IMR-90 (cell line): Measurements from ENCODE around the gene CMTM8. TPM values are rescaled to one million over a fixed set of nuclear protein-coding genes. Genes with fewer than 3 reads are reported as not detected.

Source experiments
- ATAC-seq: fragments of 200-7000 bp; cut with Tn5 transposase; 2 replicates; pipeline ENCODE4 v1.9.1; 2020; ENCODE audit warnings: low read depth, mild to moderate bottlenecking, moderate library complexity
- BruUV-seq: library from RNA; stranded (reverse); fragments of 400-500 nt; replicated peaks from 2 replicates; lab custom pipeline; 2021; lab: Mats Ljungman, UMichigan
- CTCF ChIA-PET: fragments of 300-600 bp; formaldehyde crosslinking; extraction: SDS; loops from one replicate; lab custom pipeline; 2021; ENCODE audit warnings: antibody characterized with exemption; lab: Yijun Ruan, JAX
- POLR2A ChIA-PET: fragments of 300-600 bp; sonication (Branson Sonifier 250); formaldehyde crosslinking; loops from one replicate; lab custom pipeline; 2022; ENCODE audit warnings: antibody characterized with exemption; ENCODE audit not compliant: unreplicated experiment; lab: Charles Lee
- DNase-seq: peaks from one replicate; pipeline ENCODE4 v3.0.0; 2013
- H2AFZ ChIP-seq: replicated peaks from 2 replicates; pipeline ENCODE3; 2013; ENCODE audit warnings: low read length, mild to moderate bottlenecking; ENCODE audit not compliant: poor library complexity
- H2AK5ac ChIP-seq: 2 replicates; pipeline ENCODE4 v1.6.1; 2013; ENCODE audit warnings: low read depth, low read length, inconsistent platforms
- H2AK9ac ChIP-seq: replicated peaks from 2 replicates; pipeline ENCODE3; 2013; ENCODE audit warnings: mild to moderate bottlenecking, low read depth, low read length, moderate library complexity; ENCODE audit not compliant: poor library complexity
- H2BK120ac ChIP-seq: 2 replicates; pipeline ENCODE4 v1.6.1; 2013; ENCODE audit warnings: low read depth, low read length, inconsistent platforms
- H2BK15ac ChIP-seq: 3 replicates; pipeline ENCODE4 v1.6.1; 2013; ENCODE audit warnings: low read depth, low read length, inconsistent platforms
- H2BK20ac ChIP-seq: 2 replicates; pipeline ENCODE4 v1.6.1; 2013; ENCODE audit warnings: low read depth, mild to moderate bottlenecking, inconsistent platforms, low read length, moderate library complexity
- H2BK5ac ChIP-seq: 2 replicates; pipeline ENCODE4 v1.6.1; 2013; ENCODE audit warnings: mild to moderate bottlenecking, low read depth, low read length, inconsistent platforms; ENCODE audit not compliant: poor library complexity, severe bottlenecking
- H3K14ac ChIP-seq: replicated peaks from 2 replicates; pipeline ENCODE4 v1.6.1; 2013; ENCODE audit warnings: low read depth, low read length, inconsistent platforms
- H3K18ac ChIP-seq: 2 replicates; pipeline ENCODE4 v1.6.1; 2013; ENCODE audit warnings: low read depth, low read length, control low read depth
- H3K23ac ChIP-seq: 2 replicates; pipeline ENCODE4 v1.6.1; 2013; ENCODE audit warnings: low read depth, low read length, inconsistent platforms
- H3K27ac ChIP-seq: 2 replicates; pipeline ENCODE4 v1.5.1; 2013; ENCODE audit warnings: mild to moderate bottlenecking, control low read depth, low read length; ENCODE audit not compliant: insufficient read depth
- H3K27me3 ChIP-seq: 2 replicates; pipeline ENCODE4 v1.6.1; 2013; ENCODE audit warnings: low read length; ENCODE audit not compliant: control insufficient read depth, insufficient read depth
- H3K36me3 ChIP-seq: 2 replicates; pipeline ENCODE4 v1.6.1; 2013; ENCODE audit warnings: low read length, mixed read lengths; ENCODE audit not compliant: control insufficient read depth, insufficient read depth
- H3K4ac ChIP-seq: 2 replicates; pipeline ENCODE4 v1.6.1; 2013; ENCODE audit warnings: low read depth, low read length, inconsistent platforms
- H3K4me1 ChIP-seq: 2 replicates; pipeline ENCODE4 v1.6.1; 2013; ENCODE audit warnings: low read length, mixed read lengths; ENCODE audit not compliant: control insufficient read depth, insufficient read depth
- H3K4me2 ChIP-seq: 2 replicates; pipeline ENCODE4 v1.6.1; 2013; ENCODE audit warnings: low read depth, mild to moderate bottlenecking, control low read depth, low read length, moderate library complexity
- H3K4me3 ChIP-seq: 2 replicates; pipeline ENCODE4 v1.5.1; 2013; ENCODE audit warnings: low read depth, mild to moderate bottlenecking, control low read depth, low read length, moderate library complexity; ENCODE audit not compliant: insufficient read depth
- H3K56ac ChIP-seq: 2 replicates; pipeline ENCODE4 v1.6.1; 2013; ENCODE audit warnings: low read length, inconsistent platforms; ENCODE audit not compliant: insufficient read depth; ENCODE audit errors: extremely low read depth
- H3K79me1 ChIP-seq, 2 experiments: 2 replicates each; pipeline ENCODE4 v1.6.1; 2013; ENCODE audit warnings: low read length in 2 of 2, inconsistent platforms in 1 of 2, low read depth in 1 of 2
- H3K9ac ChIP-seq: 2 replicates; pipeline ENCODE4 v1.6.1; 2013; ENCODE audit warnings: low read depth, low read length, control low read depth
- H3K9me1 ChIP-seq: 2 replicates; pipeline ENCODE4 v1.6.1; 2013; ENCODE audit warnings: low read length, inconsistent platforms; ENCODE audit not compliant: insufficient read depth
- H3K9me3 ChIP-seq: 2 replicates; pipeline ENCODE4 v1.6.1; 2013; ENCODE audit warnings: low read length; ENCODE audit not compliant: control insufficient read depth, insufficient read depth
- H4K20me1 ChIP-seq: 2 replicates; pipeline ENCODE4 v1.6.1; 2013; ENCODE audit warnings: low read length, inconsistent platforms; ENCODE audit not compliant: insufficient read depth
- H4K5ac ChIP-seq: 2 replicates; pipeline ENCODE4 v1.6.1; 2013; ENCODE audit warnings: mild to moderate bottlenecking, low read depth, low read length, control low read depth
- H4K8ac ChIP-seq, 2 experiments: 2 replicates each; pipeline ENCODE4 v1.6.1; 2013; ENCODE audit warnings: low read depth in 2 of 2, low read length in 2 of 2, control low read depth in 1 of 2, inconsistent platforms in 1 of 2
- H4K91ac ChIP-seq: 2 replicates; pipeline ENCODE4 v1.6.1; 2013; ENCODE audit warnings: low read depth, low read length, inconsistent platforms; ENCODE audit not compliant: insufficient read depth
- BHLHE40 ChIP-seq: fragments of 150-350 bp; IDR thresholded peaks from 2 replicates; pipeline ENCODE4 v1.6.1; 2016; ENCODE audit warnings: mild to moderate bottlenecking, low read depth, low read length
- FOS ChIP-seq: fragments of 150-350 bp; IDR thresholded peaks from 2 replicates; pipeline ENCODE4 v1.6.1; 2016; ENCODE audit warnings: low read depth, low read length
- MAFK ChIP-seq: IDR thresholded peaks from 2 replicates; pipeline ENCODE4 v1.6.1; 2012; ENCODE audit warnings: low read depth, low read length, improper control_type of control experiment
- MXI1 ChIP-seq: IDR thresholded peaks from 2 replicates; pipeline ENCODE4 v1.6.1; 2012; ENCODE audit warnings: low read depth, mild to moderate bottlenecking, low read length, moderate library complexity, borderline replicate concordance
- NFE2L2 ChIP-seq: fragments of 150-350 bp; IDR thresholded peaks from 2 replicates; pipeline ENCODE4 v1.6.1; 2016; ENCODE audit warnings: low read depth, mild to moderate bottlenecking, low read length
- POLR2A ChIP-seq: IDR thresholded peaks from 2 replicates; pipeline ENCODE4 v1.6.1; 2012; ENCODE audit warnings: mild to moderate bottlenecking, low read depth, low read length
- RAD21 ChIP-seq: IDR thresholded peaks from 2 replicates; pipeline ENCODE4 v1.6.1; 2012; ENCODE audit warnings: low read length, improper control_type of control experiment
- RFX5 ChIP-seq: IDR thresholded peaks from 2 replicates; pipeline ENCODE4 v1.8.0; 2012; ENCODE audit warnings: low read depth, mild to moderate bottlenecking, low read length, moderate library complexity
- SMC3 ChIP-seq: fragments of 150-350 bp; IDR thresholded peaks from 2 replicates; pipeline ENCODE4 v1.6.1; 2016; ENCODE audit warnings: low read depth, mild to moderate bottlenecking, antibody characterized with exemption, low read length, moderate library complexity
- WGBS, 2 experiments: methylation state at CpG; one replicate each; pipeline versions ENCODE4 v1.1.5 to v1.1.7; 2013; ENCODE audit warnings: missing lambda C conversion rate in 2 of 2; ENCODE audit not compliant: insufficient read length in 1 of 2; ENCODE audit errors: extremely low coverage in 2 of 2; 5-methylcytosine and 5-hydroxymethylcytosine counted together
- dilution Hi-C: fragments of 300-500 bp; cut with HindIII; formaldehyde crosslinking; loops from one replicate; pipeline ENCODE4 v1.14.3; 2018; ENCODE audit warnings: low sequenced_read_pairs; ENCODE audit not compliant: unreplicated experiment
- in situ Hi-C: fragments of 300-500 bp; cut with MboI; formaldehyde crosslinking; loops from 3 replicates; pipeline ENCODE4 v1.14.3; 2019; ENCODE audit warnings: low sequenced_read_pairs, inconsistent platforms, mixed read lengths
- intact Hi-C: fragments of 100-400 bp; cut with micrococcal nuclease; formaldehyde crosslinking; loops from 2 replicates; pipeline ENCODE4 v1.10.0; 2022
- polyA plus RNA-seq, 3 experiments: library from polyadenylated mRNA; depleted of rRNA; stranded (reverse); fragments of >200 nt; gene quantifications; 2 replicates each; pipeline ENCODE4 v1.2.3, GENCODE V29; 2012; ENCODE audit warnings: low replicate concordance in 1 of 3
- total RNA-seq: library from RNA; depleted of rRNA; stranded (reverse); fragments of >200 nt; gene quantifications from 2 replicates; pipeline ENCODE4 v1.2.3, GENCODE V29; 2012
- TF ChIP-seq, protein P1 (sequence below): fragments of 150-350 bp; IDR thresholded peaks from 2 replicates; pipeline ENCODE4 v1.6.1; 2017; ENCODE audit warnings: mild to moderate bottlenecking, antibody characterized with exemption, low read length, low read depth
- TF ChIP-seq, protein P2 (sequence below): fragments of 150-350 bp; IDR thresholded peaks from 2 replicates; pipeline ENCODE4 v1.6.1; 2016; ENCODE audit warnings: low read depth, mild to moderate bottlenecking, low read length, moderate library complexity, borderline replicate concordance

Gene CMTM8
- total and polyA plus RNA-seq, 2 of the 4 experiments (the other 2 are of a cell fraction) = 0.15 TPM; not detected in 1

DNA sequence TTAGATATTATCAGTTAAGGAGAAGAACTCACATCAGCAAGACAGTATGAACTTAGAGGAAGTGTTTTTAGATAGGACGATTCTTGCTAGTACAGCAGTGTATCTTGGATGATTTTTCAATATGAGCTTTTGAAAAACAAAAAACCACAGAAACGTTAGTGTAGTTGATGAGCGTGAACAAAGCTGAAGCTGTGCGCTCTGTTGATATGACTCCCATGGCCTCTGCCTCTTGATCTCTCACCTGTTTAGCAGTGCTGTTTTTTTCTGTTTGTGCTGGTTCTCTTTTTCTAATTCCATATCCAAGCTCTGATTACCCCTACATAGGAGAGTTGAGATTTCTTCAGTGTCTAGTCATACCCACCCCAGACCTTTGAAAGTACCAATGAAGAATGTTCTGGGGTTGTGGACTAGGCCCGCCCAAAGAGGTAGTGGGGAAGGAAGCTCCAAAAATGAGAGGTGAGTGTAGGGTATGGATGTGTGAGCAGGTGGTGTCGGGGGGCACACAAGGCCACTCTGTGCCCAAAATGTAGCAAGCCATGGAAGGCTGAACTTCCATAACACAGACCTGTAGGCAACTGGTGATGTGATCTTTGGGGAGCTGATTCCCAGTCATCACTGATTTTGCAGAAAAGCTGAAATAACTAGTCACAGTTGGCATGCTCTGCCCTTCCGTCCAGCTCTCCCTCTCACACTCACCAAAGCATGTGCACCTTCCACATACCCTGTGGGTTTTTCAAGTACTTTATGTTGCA lies 133.2 kb downstream of the CMTM8 start:
- no peak overlapping the region for H2BK120ac ChIP-seq
- no peak overlapping the region for H3K27ac ChIP-seq
- no peak overlapping the region for H2BK15ac ChIP-seq
- H4K20me1 ChIP-seq = no peaks in the 10 kb centered on the region
- DNase-seq (no peak), ATAC-seq (no peak)
- H2AK5ac ChIP-seq = no peak overlapping the region
- no peak overlapping the region for H3K4me2 ChIP-seq
- WGBS, 2 experiments = 60% methylated on average over 1 of the region's 7 CpGs; no CpG with 5 or more reads in 1 of the 2 experiments
- no peak overlapping the region for H2BK20ac ChIP-seq
- TF ChIP-seq MXI1 (no peak), MAFK (no peak), SMC3 (no peak), FOS (no peak), BHLHE40 (no peak), POLR2A (no peak), NFE2L2 (no peak), RFX5 (no peak), RAD21 (no peak)
- TF ChIP-seq, protein P1, sequence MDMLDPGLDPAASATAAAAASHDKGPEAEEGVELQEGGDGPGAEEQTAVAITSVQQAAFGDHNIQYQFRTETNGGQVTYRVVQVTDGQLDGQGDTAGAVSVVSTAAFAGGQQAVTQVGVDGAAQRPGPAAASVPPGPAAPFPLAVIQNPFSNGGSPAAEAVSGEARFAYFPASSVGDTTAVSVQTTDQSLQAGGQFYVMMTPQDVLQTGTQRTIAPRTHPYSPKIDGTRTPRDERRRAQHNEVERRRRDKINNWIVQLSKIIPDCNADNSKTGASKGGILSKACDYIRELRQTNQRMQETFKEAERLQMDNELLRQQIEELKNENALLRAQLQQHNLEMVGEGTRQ = no peak
- TF ChIP-seq, protein P2, sequence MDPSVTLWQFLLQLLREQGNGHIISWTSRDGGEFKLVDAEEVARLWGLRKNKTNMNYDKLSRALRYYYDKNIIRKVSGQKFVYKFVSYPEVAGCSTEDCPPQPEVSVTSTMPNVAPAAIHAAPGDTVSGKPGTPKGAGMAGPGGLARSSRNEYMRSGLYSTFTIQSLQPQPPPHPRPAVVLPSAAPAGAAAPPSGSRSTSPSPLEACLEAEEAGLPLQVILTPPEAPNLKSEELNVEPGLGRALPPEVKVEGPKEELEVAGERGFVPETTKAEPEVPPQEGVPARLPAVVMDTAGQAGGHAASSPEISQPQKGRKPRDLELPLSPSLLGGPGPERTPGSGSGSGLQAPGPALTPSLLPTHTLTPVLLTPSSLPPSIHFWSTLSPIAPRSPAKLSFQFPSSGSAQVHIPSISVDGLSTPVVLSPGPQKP = no peak
- no peak overlapping the region for H2BK5ac ChIP-seq
- intact Hi-C loops = no loop called here
- H3K9me3 ChIP-seq = no peaks in the 10 kb centered on the region
- H3K4me1 ChIP-seq = peaks cover 2% of the 10 kb centered on the region; the same call in 1 of the 2 replicates
- H3K14ac ChIP-seq = no peak overlapping the region
- ChIA-PET POLR2A (interaction anchor here (0.6 kb wide), 2 partner anchors 271 to 310 kb away, joined by 3 read pairs; no protein-coding TSS in a partner anchor), CTCF (interaction anchor here (0.6 to 1.0 kb wide), 2 partner anchors 96 to 754 kb away, joined by 3 read pairs; no protein-coding TSS in a partner anchor)
- peaks cover 3% of the 10 kb centered on the region for H3K27me3 ChIP-seq
- H3K23ac ChIP-seq = no peak overlapping the region
- no peaks in the 10 kb centered on the region for H3K79me1 ChIP-seq
- H3K9me1 ChIP-seq = peaks cover 4% of the 10 kb centered on the region; the same call in 1 of the 2 replicates
- H3K18ac ChIP-seq = no peak overlapping the region
- H4K91ac ChIP-seq = no peak overlapping the region
- in situ Hi-C loops = no loop called here
- no peak overlapping the region for H3K4me3 ChIP-seq
- no peak overlapping the region for H3K4ac ChIP-seq
- no peak overlapping the region for H4K8ac ChIP-seq
- no peak overlapping the region for H2AK9ac ChIP-seq
- H3K36me3 ChIP-seq = no peaks in the 10 kb centered on the region
- H2AFZ ChIP-seq = no peak overlapping the region
- no peak overlapping the region for H4K5ac ChIP-seq
- no peak overlapping the region for H3K9ac ChIP-seq
- H3K56ac ChIP-seq = no peak overlapping the region
- dilution Hi-C loops = no loop called here
- BruUV-seq = no TSS peak
